Small intestine (tissue), 7 donors: ENCODE data around the gene TPSAB1. TPM values are rescaled to one million over a fixed set of nuclear protein-coding genes. Genes with fewer than 3 reads are reported as not detected.

Experiments
- DNase-seq, 2 donors: peaks; one replicate each; pipeline versions ENCODE4 v3.0.0 to v3.0.0-alpha.2; 2013
- FAIRE-seq: peaks from 2 replicates; lab custom pipeline; 2012; peaks lifted over from hg19 to GRCh38; lab: Jason Lieb, UNC
- H3K27ac ChIP-seq, 3 donors: one replicate each; pipeline ENCODE4 v1.5.1; 2013; ENCODE audit warnings: low read length in 2 of 3, mild to moderate bottlenecking in 2 of 3, control low read depth in 1 of 3, inconsistent platforms in 1 of 3, low read depth in 1 of 3, moderate library complexity in 1 of 3
- H3K27me3 ChIP-seq, 3 donors: one replicate each; pipeline ENCODE4 v1.6.1; 2013; ENCODE audit warnings: low read length in 3 of 3, inconsistent platforms in 1 of 3; ENCODE audit not compliant: control insufficient read depth in 3 of 3, insufficient read depth in 3 of 3
- H3K36me3 ChIP-seq, 3 donors: one replicate each; pipeline ENCODE4 v1.6.1; 2013; ENCODE audit warnings: low read length in 3 of 3, inconsistent platforms in 1 of 3, low read depth in 1 of 3, mild to moderate bottlenecking in 1 of 3, moderate library complexity in 1 of 3; ENCODE audit not compliant: control insufficient read depth in 3 of 3, insufficient read depth in 2 of 3
- H3K4me1 ChIP-seq, 3 donors: one replicate each; pipeline ENCODE4 v1.6.1; 2013; ENCODE audit warnings: low read length in 2 of 3, inconsistent platforms in 1 of 3, low read depth in 1 of 3, mild to moderate bottlenecking in 1 of 3, moderate library complexity in 1 of 3; ENCODE audit not compliant: control insufficient read depth in 3 of 3, insufficient read depth in 2 of 3
- H3K4me3 ChIP-seq, 3 donors: one replicate each; pipeline ENCODE4 v1.5.1; 2013; ENCODE audit warnings: low read length in 3 of 3, control low read depth in 1 of 3, inconsistent platforms in 1 of 3, low read depth in 1 of 3, mild to moderate bottlenecking in 1 of 3, moderate library complexity in 1 of 3
- H3K9me3 ChIP-seq, 2 donors: one replicate each; pipeline ENCODE4 v1.6.1; 2013; ENCODE audit warnings: low read depth in 1 of 2, low read length in 1 of 2; ENCODE audit not compliant: control insufficient read depth in 2 of 2, insufficient read depth in 1 of 2
- WGBS, 3 donors: extraction: QIAGEN DNeasy Blood & Tissue Kit; methylation state at CpG; one replicate each; pipeline ENCODE4 v1.1.7; 2013; 5-methylcytosine and 5-hydroxymethylcytosine counted together
- polyA plus RNA-seq, 4 donors: library from polyadenylated mRNA; stranded (reverse) in 3 of 4; unstranded in 1 of 4; fragments of 200-250 nt in 3 of 4; fragments of 120-200 nt in 1 of 4; gene quantifications; one replicate each; pipeline versions ENCODE4 v1.2.1 to v1.2.3, GENCODE V29; 2013
- donor health status: healthy with polysubstance abuse.
- donor health status: control.
- donor health status: control.
- donor health status: Bipolar disorder and iron deficiency.
- donor health status: healthy.

The TPSAB1 gene
- polyA plus RNA-seq, 4 donors: 0.10 to 50.5 (median 15.4) TPM

DNA sequence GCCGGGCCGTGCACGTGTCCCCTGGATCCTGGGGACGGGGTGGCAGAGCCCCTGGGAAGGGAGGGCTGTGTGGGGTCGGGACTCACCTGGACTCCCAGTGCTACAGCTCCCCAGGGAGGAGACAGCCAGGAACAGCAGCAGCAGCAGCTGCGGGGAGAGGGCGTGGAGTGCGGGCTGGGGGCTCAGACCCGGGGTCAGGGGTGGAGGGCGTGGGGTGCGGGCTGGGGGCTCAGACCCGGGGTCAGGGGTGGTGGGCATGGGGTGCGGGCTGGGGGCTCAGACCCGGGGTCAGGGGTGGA is 36.0 kb downstream of the TPSAB1 start:
- no peak for FAIRE-seq
- no peak overlapping the region for H3K27ac ChIP-seq
- peaks cover 0 to 8% (median 0%) of the 10 kb centered on the region in 3 donors for H3K4me1 ChIP-seq
- 46 to 80% (median 78%) methylated on average over 7 to 14 of the region's 14 CpGs for WGBS, 3 donors
- DNase-seq: no peak
- H3K9me3 ChIP-seq: no peaks in the 10 kb centered on the region
- no peaks in the 10 kb centered on the region for H3K36me3 ChIP-seq
- H3K4me3 ChIP-seq: no peak overlapping the region
- H3K27me3 ChIP-seq: peaks cover 0 to 8% (median 3%) of the 10 kb centered on the region in 3 donors

GRCh38 chr16:1277151-1277598 is 36.7 kb downstream of the TPSAB1 start:
- DNase-seq: no peak
- Histone ChIP-seq H3K9me3 (no peaks in the 10 kb centered on the region), H3K4me1 (peaks cover 0 to 3% (median 0%) of the 10 kb centered on the region in 3 donors), H3K27me3 (peaks cover 0 to 8% (median 3%) of the 10 kb centered on the region in 3 donors), H3K4me3 (no peak overlapping the region), H3K27ac (no peak overlapping the region), H3K36me3 (no peaks in the 10 kb centered on the region)
- 63 to 77% (median 66%) methylated on average over 16 to 19 of the region's 19 CpGs for WGBS, 3 donors
- no peak for FAIRE-seq

GRCh38 chr16:1277617-1278282 is 37.2 kb downstream of the TPSAB1 start:
- 33 to 43% (median 33%) methylated on average over 17 to 21 of the region's 21 CpGs for WGBS, 3 donors
- Histone ChIP-seq H3K36me3 (no peaks in the 10 kb centered on the region), H3K4me3 (no peak overlapping the region), H3K27me3 (peaks cover 0 to 8% (median 2%) of the 10 kb centered on the region in 3 donors), H3K27ac (no peak overlapping the region), H3K9me3 (no peaks in the 10 kb centered on the region), H3K4me1 (no peaks in the 10 kb centered on the region)
- no peak for FAIRE-seq
- DNase-seq: no peak

GRCh38 chr16:1278477-1278876 is 38.0 kb downstream of the TPSAB1 start:
- peaks cover 0 to 12% (median 2%) of the 10 kb centered on the region in 3 donors for H3K27me3 ChIP-seq
- H3K4me3 ChIP-seq: no peak overlapping the region
- H3K9me3 ChIP-seq: no peaks in the 10 kb centered on the region
- H3K36me3 ChIP-seq: no peaks in the 10 kb centered on the region
- H3K27ac ChIP-seq: no peak overlapping the region
- DNase-seq: no peak
- no peak for FAIRE-seq
- WGBS, 3 donors: 8 to 12% (median 10%) methylated on average over 17 to 18 of the region's 18 CpGs
- H3K4me1 ChIP-seq: no peaks in the 10 kb centered on the region

DNA sequence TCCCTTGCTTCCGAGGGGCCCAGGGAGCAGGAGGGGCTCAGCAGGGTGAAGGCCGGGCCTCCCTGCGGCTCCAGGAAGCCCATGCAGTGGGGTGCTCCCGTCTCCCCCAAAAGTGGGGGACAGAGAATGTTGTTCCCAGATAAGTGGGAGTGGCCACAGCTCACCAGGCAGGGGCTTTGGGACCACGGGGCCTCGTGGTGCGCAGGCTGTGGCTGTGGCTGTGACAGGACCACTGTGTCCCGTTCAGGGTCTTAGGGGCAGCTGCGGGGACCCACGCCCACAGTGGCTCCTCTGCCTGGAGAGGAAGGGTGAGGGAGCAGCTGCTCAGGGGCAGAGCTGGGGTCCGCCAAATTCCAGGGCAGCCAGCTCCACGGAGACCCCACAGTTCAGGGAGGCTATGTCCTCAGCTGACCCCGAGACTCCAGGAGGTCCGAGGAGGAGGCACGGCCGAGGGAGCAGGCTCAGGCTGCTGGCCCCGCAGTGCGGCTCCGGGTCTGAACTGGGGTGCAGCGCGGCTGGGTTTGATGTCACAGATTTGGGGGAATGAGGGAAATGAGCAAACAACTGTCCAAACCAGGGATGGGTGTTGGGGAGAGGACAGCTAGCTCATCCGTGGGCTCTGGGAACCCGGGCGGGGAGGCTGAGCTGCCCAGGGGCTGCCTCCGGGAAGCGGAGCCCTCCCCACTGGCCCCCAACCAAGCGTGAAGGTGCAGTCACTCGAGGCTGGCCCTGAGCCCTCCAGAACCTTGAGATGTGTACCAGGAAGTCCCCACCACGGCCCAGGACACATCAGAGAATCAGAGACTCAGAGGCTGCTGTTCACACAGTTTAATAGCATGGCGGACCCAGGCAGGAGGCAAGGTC is 38.8 kb downstream of the TPSAB1 start:
- no peaks in the 10 kb centered on the region for H3K9me3 ChIP-seq
- DNase-seq (no peak), FAIRE-seq (no peak)
- H3K27ac ChIP-seq: no peak overlapping the region
- peaks cover 0 to 13% (median 2%) of the 10 kb centered on the region in 3 donors for H3K27me3 ChIP-seq
- H3K36me3 ChIP-seq: no peaks in the 10 kb centered on the region
- WGBS, 3 donors: 66 to 79% (median 74%) methylated on average over 29 to 30 of the region's 30 CpGs
- no peak overlapping the region for H3K4me3 ChIP-seq
- no peaks in the 10 kb centered on the region for H3K4me1 ChIP-seq

DNA sequence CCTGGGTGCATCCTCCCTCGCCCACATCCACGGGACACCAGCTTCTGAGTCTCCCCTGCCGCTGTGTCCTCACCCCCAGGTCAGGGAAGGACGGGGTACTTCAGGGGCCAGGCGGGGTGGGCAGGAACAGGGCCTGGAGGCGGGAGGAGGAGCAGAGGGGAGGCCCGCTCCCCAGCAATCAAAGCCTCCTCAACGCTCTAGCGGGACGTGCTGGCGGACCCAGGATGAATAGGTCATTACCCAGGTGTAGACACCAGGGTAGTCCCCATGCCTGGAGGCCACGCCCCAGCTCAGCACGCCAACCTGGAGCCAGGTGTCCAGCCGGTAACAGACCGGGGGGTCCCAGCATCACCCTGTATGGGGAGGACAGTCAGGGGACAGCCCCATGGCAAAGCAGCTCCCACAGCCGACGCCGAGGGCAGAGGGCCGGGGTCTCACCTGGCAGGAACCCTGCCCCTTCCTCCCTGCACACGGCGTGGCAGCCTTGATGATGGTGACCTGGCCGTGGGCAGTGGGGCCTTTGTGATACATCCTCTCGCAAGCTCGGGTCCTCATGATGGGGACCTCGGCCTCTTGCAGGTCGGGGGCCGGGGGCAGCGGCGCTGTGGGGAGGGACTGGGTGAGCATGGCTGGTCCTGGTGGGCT is 39.6 kb downstream of the TPSAB1 start:
- Histone ChIP-seq H3K36me3 (no peaks in the 10 kb centered on the region), H3K9me3 (no peaks in the 10 kb centered on the region), H3K4me1 (no peaks in the 10 kb centered on the region), H3K4me3 (no peak overlapping the region), H3K27ac (no peak overlapping the region), H3K27me3 (peaks cover 0 to 13% (median 2%) of the 10 kb centered on the region in 3 donors)
- DNase-seq (no peak), FAIRE-seq (no peak)
- WGBS, 3 donors: 56 to 79% (median 68%) methylated on average over 25 to 29 of the region's 29 CpGs

DNA sequence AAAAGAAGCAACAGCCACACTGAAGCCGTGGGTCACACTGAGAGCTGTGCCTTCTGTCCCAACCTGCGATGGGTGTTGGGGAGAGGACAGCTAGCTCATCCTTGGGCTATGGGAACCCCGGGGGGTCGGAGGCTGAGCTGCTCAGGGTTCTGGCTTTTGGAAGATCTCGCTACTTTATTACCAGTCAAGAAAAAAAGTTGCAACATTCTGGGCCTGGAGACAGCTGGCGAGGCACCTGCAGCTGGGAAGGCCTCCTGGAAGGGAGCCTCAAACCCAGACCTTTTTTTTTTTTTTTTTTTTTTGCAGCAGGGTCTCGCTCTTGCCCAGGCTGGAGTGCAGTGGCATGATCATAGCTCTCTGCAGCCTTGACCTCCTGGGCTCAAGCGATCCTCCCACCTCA is 40.3 kb downstream of the TPSAB1 start:
- H3K4me1 ChIP-seq: no peaks in the 10 kb centered on the region
- WGBS, 3 donors: 30 to 75% (median 64%) methylated on average over 8 of the region's 8 CpGs
- H3K36me3 ChIP-seq: no peaks in the 10 kb centered on the region
- FAIRE-seq (no peak), DNase-seq (no peak)
- no peaks in the 10 kb centered on the region for H3K9me3 ChIP-seq
- no peak overlapping the region for H3K27ac ChIP-seq
- peaks cover 0 to 14% (median 2%) of the 10 kb centered on the region in 3 donors for H3K27me3 ChIP-seq
- no peak overlapping the region for H3K4me3 ChIP-seq

DNA sequence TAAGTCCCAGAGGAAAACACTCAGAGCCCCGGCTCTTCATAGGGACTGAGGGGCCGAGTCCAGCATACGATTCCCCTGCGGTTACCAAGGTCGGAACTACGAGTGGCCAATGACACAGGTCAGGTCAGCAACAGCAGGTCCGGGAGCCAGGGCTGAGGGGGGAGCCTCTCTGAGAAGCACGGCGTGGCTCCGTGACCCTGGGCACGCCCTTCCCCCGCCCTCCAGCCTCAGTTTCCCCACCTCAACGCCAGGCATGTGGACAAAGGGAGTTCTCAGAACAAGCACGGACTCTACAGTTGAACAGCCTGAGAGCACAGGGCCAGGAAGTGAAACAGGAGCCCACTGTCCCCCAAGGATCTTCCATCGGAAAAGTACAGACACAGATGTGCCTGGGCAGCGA is 41.0 kb downstream of the TPSAB1 start:
- Histone ChIP-seq H3K4me1 (no peaks in the 10 kb centered on the region), H3K36me3 (no peaks in the 10 kb centered on the region), H3K9me3 (no peaks in the 10 kb centered on the region), H3K27ac (no peak overlapping the region), H3K4me3 (no peak overlapping the region), H3K27me3 (peaks cover 0 to 21% (median 2%) of the 10 kb centered on the region in 3 donors)
- FAIRE-seq: no peak
- 70 to 82% (median 77%) methylated on average over 16 of the region's 16 CpGs for whole genome bisulfite sequencing, 3 donors
- no peak for DNase-seq
